ENCODE data around the gene FAR1. TPM values are rescaled to one million over a fixed set of nuclear protein-coding genes. Genes with fewer than 3 reads are reported as not detected.
"Not testable (repeated sequence)": the region's sequence is repeated elsewhere in the genome, so short reads cannot be mapped to it uniquely, and the experiment has no call there.

FAR1 gene
- total RNA-seq, 1 donor from 2014 or later = 90.2 TPM

DNA sequence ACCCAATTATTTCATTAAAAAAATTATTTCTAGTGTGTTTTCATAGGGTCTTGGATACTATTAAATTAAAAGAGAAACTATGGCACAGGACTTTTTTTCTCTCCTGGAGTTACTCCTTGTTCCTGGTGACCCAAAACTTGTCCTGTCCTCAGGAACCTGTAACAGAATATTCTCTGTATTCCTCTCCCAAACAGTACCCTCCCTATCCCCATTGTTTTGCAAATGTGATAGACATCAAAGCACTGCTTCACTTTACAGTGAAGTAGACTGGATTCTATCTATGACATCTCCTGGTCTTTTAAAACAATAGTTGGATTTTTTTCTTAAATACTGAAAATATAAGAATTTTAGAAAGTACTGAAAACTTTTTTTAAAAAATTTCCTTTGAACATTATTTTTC is 37.2 kb downstream of the FAR1 start:
- no peak for DNase-seq

DNA sequence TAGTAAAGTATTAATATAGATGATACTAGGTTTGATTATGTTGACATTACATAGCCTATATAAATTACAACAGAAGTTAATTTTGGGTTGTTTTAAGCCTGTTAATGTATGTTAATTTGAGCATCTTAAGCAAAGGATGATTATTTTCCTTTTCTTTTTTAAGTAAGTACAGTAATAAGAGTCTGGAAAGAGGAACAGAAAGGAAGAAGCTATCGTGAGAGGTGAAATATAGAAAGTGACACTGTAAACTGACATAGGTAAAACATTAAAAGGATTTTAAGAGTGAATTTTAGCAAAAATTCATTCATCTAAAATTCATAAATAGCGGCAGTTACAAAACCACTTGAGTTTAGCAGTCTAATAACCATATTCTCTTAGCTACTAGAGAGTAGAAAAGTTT is 45.5 kb downstream of the FAR1 start:
- DNase-seq = no peak

DNA sequence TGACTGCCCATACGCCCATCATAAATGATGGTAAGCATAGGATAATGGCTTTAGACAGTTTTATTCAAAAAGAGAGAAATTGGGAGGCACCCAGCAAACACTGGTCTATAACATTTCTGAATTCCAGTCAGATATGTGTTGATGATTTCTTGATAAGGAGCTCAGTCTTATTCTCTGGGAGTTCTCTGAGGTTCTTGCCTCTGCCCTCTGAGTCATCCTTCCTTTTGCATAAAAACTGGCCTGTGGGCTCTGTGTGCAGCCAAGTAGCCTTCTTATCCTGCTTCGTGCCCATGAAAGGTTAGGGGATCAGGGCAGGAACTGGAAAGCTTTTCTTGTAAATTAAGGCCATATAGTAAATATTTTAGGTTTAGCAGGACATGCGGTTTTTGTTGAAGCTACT is 48.9 kb downstream of the FAR1 start:
- no peak for DNase-seq

DNA sequence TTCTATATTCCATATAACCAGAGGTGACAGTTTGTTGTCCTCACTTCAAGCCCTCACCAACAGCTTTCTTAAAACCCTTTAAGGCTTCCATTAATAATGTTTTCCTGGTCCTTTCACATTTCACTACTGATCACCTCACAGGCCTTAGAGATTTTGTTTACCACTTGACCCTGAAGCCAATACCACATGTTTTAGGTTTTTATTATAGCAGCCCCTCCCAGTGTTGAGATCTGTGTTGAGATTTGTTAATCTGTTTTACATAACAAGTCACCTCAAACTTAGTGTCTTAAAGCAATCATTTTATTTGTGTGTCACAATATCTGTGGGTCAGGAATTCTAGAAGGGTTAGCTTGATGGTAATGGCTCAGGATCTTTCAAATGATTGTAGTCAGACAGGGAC is 49.9 kb downstream of the FAR1 start:
- no peak for DNase-seq

DNA sequence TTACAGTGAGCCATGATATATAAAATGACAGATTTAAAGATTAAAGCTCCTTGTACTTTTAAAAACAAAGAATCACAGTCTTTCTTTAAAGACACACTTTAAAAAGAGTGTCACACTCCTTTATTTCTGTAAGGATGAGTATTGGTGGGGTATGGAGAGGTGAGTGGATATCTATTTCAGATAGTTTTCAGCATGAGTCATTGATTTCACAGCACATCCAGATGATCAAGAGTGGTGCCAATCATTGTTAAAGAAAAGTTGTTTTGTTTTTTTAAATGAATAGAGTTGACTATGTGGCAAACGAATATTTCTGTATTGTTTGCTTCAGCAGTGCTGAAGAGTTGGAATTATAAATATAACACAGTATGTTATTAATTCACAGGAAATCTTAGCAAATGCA is 52.5 kb downstream of the FAR1 start:
- no peak for DNase-seq

DNA sequence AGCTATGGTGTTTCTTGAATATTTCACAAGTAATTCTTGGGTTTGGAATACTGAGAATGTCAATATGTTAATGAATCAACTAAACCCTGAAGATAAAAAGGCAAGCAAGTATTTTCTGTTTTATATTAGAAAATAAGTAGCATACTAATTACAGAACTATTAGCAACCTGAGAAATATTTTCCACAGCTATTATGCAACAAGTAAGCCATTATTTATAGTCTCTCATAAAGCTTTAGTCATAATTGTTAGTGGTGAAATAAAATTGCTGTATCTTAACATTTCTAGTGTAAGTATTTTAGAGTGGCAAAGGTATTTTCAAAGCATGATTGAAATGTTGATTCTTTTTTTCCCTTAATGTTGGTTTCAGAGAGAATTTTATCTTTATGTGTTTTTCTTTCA is 53.3 kb downstream of the FAR1 start:
- no peak for DNase-seq

DNA sequence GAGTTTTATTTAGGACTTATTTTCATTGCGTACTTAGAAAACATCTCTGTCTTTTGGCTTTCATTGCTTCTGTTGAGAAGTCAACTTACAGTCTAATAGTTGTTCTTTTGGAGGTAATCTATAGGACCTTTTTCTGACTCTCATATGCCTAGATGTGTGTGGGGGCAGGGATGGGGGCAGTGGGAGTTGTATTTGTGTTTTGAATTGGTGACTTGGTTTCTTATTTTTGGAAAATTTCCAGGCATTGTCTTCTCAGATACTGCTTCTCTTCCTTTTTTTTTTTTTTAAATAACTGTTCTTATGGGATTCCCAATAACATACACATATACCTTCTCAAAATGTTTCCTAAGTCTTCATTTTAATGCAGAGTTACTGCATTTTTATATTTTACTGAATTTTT is 58.0 kb downstream of the FAR1 start:
- no peak for DNase-seq

DNA sequence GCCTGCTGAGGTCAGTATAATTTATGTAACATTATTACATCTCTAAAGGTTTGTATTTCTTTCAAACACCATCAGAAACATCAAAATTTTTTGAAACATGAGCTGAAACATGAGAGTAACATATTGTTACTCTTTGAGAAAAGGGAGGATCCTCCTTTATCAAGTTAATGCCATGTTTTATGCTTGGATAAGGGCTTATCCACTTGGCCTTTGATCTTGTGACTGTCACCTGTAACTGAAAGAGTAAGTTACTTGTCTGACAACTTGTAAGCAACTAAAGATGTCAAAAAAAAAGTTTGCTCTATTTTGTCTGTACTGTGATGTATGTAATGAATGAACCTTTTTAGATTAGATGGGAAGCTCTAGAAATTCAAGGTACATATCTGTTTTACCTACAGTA is 59.6 kb downstream of the FAR1 start:
- DNase-seq = no peak

DNA sequence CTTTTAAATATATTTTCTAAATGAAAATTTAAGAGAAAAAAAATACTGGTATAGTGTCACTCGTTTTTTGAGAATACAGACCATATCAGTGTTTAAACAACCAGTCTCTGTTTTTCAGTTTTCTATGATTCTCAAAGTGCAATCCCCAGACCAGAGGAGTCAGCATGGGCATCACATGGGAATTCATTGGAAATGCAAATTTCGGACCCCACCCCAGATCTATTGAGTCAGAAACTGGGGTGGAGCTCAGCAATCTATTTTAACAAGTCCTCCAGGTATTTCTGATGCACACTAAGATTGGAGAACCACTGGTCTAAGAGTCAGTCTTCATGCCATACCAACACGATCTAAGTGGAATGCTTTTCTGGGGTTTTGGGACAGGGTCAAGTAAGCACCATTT is 66.1 kb downstream of the FAR1 start:
- no peak for DNase-seq

DNA sequence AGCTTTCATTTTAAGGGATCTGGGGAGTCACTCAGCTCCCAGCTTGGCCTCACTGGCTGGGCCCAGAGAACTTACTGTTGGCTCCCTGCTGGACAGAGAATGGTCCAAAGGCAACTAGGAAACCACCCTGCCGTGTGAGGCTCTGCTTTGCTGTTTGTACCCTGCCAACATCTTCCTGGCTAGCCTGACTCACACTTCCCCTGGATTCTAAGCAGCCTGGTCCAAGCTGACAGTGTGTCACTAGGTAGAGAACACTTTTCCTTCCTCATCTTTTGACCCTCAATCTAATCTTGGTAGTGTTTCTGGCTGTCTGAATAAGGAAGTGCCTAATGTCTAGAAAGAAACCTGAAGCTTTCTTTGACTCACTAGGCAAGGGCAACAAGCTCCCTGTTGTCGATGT is 76.7 kb downstream of the FAR1 start:
- DNase-seq = no peak

DNA sequence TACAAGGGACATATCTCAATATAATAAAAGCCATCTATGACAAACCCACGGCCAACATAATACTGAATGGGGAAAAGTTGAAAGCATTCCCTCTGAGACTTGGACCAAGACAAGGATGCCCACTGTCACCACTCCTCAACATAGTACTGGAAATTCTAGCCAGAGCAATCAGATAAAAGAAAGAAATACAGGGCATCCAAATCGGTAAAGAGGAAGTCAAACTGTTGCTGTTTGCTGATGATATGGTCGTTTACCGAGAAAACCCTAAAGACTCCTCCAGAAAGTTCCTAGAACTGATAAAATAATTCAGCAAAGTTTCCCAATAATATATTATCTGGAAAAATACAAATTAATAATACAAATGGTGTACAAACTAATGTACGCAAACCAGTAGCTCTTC is 84.8 kb downstream of the FAR1 start:
- DNase-seq = not testable (repeated sequence)

DNA sequence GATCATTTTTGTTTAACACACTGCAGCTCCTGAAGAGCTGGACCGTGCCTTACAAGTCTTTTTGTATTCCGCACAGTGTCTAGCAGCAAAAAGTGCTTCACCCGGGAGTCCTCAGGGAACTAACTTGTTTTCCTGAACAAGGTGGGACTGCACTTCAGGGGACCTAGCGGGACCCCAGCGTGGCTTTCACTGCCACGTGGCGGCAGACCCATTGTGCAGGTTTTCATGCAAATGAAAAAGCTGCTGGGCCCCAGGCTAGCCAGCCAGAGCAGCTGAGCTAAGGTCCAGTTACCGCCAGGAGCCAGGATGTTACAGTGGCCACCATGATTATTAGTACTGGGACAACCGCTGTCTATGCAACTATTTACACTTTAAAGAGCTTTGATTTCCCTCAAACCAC is 90.6 kb downstream of the FAR1 start:
- no peak for DNase-seq

DNA sequence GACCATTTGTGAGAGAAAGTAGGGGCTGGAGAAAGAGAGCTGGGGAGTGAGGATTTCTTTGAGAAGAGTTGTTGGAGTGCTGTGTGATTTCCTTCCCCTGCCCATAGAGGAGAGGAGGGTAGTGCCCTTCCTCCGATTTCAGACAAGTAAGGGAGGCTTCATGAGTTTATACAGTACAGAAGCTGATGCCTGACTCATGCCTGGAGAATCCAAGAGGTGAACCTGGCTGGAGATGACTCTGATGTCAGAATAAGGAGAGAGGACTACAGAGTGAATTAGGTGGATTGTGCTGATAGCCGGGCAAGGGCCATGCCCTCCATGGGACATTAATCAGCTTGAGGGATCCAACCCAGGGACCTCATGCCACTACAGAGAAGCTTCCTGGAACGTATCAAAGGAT is 91.6 kb downstream of the FAR1 start:
- DNase-seq = no peak

DNA sequence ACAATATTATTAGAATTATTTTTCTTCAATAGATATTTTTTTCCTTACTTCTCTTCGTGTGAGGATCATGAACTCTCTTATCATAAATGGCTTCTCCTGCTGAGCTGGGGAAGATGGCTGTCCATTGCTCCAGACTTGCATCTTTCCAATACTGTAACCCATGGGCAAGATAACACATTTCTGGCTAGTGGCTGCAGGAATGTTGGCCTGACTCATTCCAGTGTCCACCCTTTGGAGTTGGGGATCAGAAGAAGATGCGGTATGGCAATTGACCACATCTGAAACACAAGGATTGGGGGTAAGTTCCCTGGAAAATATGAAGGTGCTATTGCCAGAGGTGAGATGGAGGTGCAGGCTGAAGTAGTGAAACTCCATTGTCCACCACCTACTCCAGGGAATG is 92.8 kb downstream of the FAR1 start:
- DNase-seq = no peak

DNA sequence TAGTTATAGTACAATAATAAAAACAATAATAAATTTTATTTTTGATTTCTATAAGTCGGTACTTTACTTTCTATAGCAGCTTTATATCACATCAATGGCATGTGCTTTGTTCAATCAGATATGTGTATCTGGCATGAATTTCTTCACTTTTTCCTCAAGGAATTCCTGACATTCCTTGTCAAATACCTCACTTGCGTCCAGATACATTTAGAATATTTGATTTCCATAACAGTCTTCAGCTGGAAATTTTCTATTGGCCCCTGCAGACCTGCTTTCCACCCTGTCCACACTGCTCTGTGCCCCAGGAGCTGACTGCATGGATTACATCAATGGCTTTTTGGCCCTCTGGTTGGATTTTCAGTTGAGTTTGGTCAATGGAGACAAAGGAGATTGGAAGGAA is 93.2 kb downstream of the FAR1 start:
- no peak for DNase-seq

DNA sequence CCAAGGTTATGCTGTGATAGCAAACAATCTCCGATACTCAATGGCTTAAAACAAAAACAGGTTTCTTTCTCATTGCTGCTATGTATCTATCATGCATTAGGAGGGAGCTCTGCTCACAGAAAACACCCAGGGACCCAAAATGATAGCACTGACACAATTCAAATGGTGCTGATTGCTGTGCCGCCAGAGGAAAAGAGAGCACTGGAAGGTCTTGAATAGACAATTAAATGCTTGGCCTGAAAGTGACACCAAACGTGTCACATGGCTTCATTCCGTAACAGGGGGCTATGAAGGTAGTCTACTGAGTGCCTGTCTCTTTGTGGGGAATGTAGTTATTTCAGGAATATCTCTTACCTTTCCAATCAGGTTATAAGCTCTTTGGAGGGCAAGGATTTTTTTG is 94.2 kb downstream of the FAR1 start:
- DNase-seq = no peak

DNA sequence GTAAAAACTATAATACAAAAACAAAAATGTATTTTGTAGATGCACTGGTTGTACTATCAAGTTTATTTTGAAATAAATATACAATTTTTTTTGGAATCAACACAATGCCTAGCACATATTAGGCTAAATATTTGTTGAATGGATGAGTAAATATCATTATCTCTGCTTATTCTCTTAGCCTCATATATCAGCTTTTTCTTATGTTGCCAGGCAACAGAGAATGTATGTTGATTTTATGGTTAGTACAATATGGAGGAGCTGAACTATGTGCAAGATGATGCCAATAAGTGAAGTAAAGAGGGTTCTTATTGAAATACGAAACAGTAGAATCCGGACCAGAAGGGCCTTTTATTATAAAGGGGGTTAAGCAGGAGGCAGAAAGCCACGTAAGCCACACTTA is 94.9 kb downstream of the FAR1 start:
- no peak for DNase-seq

DNA sequence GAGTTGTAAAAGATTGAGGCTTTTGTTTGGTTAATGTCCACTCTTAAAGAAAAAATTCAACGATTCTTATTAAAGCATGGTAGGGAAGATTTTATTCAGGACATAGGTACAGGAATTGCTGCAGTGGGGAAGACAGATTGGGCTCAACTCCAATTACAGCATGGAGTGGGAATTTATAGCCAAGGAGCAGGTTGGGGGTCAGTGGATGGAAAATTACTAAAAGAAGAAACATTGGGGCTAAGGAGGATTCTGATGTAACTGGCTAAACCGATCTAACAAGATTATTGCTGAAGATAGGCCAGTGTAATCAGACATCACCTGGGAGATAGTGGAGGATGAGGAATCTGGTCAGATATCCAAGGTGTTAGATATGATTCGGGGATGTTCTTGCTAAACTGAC is 97.4 kb downstream of the FAR1 start:
- no peak for DNase-seq

DNA sequence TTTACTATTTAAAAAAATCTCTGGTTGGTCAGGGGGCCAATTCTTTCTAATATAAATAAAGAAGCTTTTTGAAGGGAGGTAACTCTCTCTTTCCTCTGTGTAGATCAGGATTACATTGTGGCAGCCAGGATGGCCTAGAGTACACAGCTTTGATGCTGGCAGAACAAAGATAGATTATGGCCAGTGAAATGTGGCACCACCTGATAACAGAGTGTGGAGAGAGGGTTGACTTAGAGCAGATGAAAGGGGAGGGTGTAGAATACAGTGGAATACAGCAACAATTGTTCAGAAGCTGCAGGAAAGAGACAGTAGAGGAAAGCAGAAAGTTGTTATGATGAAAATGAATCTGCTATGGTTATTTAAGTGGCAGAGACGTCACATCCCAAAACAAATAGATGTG is 99.0 kb downstream of the FAR1 start:
- DNase-seq = no peak

DNA sequence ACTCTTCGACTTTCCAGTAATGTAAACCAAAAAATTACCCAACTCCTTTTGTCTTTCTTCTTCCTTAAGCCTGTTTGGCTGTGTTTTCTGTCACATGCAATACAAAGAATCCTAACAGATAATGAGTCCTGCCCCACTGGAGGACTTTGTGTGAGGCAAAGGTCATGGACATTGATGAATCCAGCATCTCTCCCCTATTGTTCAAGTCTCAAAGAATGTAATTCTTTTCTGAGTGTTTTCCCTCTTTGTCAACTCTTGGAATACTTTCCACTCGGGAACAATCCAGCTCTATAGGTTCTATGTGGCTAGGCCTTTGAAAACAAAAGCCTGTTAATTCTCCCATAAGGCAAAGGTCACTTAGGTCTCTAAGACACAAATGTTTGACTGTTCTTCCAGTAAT is 100.7 kb downstream of the FAR1 start:
- DNase-seq = no peak

DNA sequence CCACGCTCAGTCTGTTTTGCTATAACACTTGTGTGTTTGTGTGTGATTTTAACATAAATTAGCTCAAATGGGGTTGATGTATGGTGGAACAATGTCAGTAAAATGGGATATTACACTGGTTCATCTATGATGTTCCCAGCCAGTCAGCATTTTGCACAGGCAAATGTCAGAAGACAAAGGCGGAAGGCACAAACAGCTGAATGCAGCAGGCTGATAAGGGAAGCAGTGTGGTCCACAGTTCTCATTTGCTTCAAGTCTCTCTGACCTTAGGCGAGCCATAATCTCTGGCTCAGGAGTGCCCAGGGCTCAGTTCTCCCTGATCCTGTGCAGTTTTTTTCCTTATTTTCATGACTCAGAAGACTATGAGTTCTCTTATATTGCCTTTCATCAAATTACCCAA is 102.7 kb downstream of the FAR1 start:
- DNase-seq = no peak

DNA sequence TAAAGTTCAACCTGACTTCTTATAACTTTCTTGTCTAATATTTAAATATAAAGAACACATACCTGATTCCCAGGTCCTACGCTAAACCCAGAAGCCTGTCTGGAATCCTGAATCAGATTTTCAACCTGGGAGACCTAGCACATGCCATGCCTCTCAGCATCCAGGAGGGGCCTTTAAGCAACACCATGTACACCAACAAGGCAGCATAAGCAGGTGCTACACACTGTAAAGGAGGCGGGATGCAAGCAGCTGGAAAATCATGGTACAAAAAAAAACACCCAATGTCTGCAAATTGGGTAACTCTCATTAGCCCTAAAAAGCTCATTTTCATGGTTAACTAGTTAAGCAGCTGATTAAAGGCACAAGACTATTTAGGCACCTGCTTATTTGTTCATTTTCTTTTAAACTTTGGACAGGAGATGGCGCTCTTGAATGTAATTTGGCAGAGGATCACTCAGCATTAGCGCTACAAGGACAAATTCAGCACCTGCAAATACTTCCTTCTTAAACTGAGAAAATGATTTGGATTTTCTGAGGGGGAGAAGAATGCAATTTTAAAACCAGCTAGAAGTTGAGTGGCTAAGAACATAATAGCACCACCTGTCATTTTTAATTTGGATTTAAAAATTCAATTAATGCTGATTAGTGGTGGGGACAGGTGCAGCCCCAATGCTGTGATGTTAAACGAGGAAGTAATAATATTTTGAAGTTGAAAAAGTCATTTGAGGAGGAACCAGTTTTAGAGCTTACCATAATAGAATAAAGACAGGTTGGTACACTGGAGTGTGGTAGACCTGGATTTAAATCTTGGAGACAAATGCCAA is 104.0 kb downstream of the FAR1 start:
- DNase-seq = no peak

DNA sequence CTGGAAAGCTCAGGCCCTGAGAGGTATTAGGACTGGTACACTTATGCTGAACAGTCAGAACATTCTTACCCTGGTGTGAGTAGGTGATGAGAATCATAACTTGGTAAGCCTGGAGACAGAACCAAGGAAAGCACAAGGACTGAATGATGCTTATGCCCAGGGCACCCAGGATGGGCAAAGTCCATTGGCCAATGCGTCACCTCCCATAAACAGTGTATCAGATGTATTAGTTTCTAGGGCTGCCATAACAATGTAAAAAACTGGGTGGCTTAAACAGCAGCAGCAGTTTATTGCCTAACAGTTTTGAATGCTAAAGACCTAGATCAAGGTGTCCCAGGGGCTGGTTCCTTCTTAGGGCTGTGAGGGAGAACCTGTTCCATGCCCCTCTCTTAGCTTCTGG is 107.0 kb downstream of the FAR1 start:
- no peak for DNase-seq

DNA sequence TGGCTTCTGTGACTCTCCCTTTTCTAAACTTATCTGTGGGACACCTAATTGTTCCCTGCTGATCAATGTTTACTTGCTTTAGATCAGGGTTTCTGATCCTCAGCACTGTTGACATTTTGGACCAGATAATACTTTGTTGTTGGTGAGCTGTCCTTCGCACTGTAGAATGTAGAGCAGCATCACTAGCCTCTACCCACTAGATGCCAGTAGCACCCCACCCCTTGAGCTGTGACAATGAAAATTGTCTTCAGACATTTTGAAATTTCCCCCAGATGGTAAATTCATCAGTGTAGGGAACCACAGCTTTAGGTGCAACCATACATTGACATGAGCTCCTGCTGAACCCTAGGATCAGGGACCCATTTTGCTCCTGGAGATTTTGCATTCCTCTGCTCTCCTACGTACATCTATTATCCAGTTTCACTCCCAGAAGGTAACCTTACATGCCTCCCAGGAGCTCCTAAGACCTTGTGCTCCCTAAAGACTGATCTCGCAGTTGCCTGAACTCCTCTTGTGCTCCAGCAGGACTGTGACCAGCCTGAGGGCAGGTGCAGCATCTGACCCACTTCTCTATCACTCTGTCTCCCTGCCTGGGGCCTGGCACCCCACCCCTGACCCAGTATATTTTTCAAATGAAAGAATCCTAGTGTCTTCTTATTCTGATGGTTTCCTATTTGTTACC is 107.8 kb downstream of the FAR1 start:
- DNase-seq = no peak
